ENCODE results near the gene RBM10.

Gene RBM10

GRCh38 chrX:47151435-47151834, 6.4 kb downstream of the RBM10 start:
- DNase-seq (ENCODE audit: low read depth) = no peak

- no peak for DNase-seq (ENCODE audit: low read depth)
These were observed 11.8 kb downstream of the RBM10 start for GRCh38 chrX:47156611-47157520.

GRCh38 chrX:47158131-47158530, 13.1 kb downstream of the RBM10 start:
- no peak for DNase-seq (ENCODE audit: low read depth)

GRCh38 chrX:47158781-47159180, 13.8 kb downstream of the RBM10 start:
- DNase-seq (ENCODE audit: low read depth) = no peak

GRCh38 chrX:47160781-47161180, 15.8 kb downstream of the RBM10 start:
- no peak for DNase-seq (ENCODE audit: low read depth)

GRCh38 chrX:47162927-47163583, 18.0 kb downstream of the RBM10 start:
- DNase-seq (ENCODE audit: low read depth) = no peak

GRCh38 chrX:47164420-47164819, 19.4 kb downstream of the RBM10 start:
- no peak for DNase-seq (ENCODE audit: low read depth)

- DNase-seq (ENCODE audit: low read depth) = no peak
These were observed 21.1 kb downstream of the RBM10 start for GRCh38 chrX:47166126-47166525.

GRCh38 chrX:47168495-47169073, 23.6 kb downstream of the RBM10 start:
- DNase-seq (ENCODE audit: low read depth) = no peak

GRCh38 chrX:47169273-47169672, 24.3 kb downstream of the RBM10 start:
- DNase-seq (ENCODE audit: low read depth) = no peak

GRCh38 chrX:47169726-47170515, 24.9 kb downstream of the RBM10 start:
- no peak for DNase-seq (ENCODE audit: low read depth)

- DNase-seq (ENCODE audit: low read depth) = no peak
These were observed 26.1 kb downstream of the RBM10 start for GRCh38 chrX:47170861-47171692.

GRCh38 chrX:47171996-47172395, 27.0 kb downstream of the RBM10 start:
- no peak for DNase-seq (ENCODE audit: low read depth)

GRCh38 chrX:47172549-47172948, 27.5 kb downstream of the RBM10 start:
- no peak for DNase-seq (ENCODE audit: low read depth)

GRCh38 chrX:47172971-47173792, 28.2 kb downstream of the RBM10 start:
- DNase-seq (ENCODE audit: low read depth) = no peak

- no peak for DNase-seq (ENCODE audit: low read depth)
These were observed 29.4 kb downstream of the RBM10 start for GRCh38 chrX:47174376-47174775.

GRCh38 chrX:47174846-47175587, 30.0 kb downstream of the RBM10 start:
- DNase-seq (ENCODE audit: low read depth) = no peak

- DNase-seq (ENCODE audit: low read depth) = no peak
These were observed 30.6 kb downstream of the RBM10 start for GRCh38 chrX:47175588-47175980.

- DNase-seq (ENCODE audit: low read depth) = no peak
These were observed 31.2 kb downstream of the RBM10 start for GRCh38 chrX:47176101-47176740.
